ENCODE results near the gene KAT6B. TPM values are rescaled to one million over a fixed set of nuclear protein-coding genes. Genes with fewer than 3 reads are reported as not detected.

The KAT6B gene
- total and polyA plus RNA-seq, 10 of the 15 experiments (the other 5 are each of a cell fraction or from before 2014, with no cell fraction given), result 2.7 to 22.6 (median 15.7) TPM

DNA sequence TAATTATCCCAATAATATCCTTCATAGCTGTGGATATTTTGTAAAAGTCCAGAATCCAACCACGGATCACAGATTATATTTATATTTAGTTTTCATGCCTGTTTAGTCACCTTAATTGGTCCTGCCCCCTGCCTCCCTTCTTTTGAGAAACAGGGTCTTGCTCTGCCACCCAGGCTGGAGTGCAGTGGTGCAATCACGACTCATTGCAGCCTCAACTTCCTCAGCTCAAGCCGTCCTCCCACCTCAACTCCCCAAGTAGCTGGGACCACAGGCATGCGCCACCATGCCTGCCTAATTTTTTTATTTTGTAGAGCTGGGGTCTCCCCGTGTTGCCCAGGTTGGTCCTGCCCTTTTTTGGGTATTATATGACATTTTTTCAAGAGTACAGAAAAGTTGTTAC, 129.4 kb downstream of the KAT6B start:
- H3K27me3 ChIP-seq (replicated peaks in 1 of 2; ENCODE audit: control insufficient read depth in 2 of 2, insufficient read depth in 2 of 2, low read length in 1 of 2), result no peaks in the 10 kb centered on the region
- no peaks in the 10 kb centered on the region for H4K20me1 ChIP-seq (ENCODE audit: control insufficient read depth, insufficient read depth)
- intact Hi-C loops (cut with micrococcal nuclease; ENCODE audit: unreplicated experiment), result no loop called here
- H3K4me1 ChIP-seq (ENCODE audit: control insufficient read depth, insufficient read depth, low read length), result no peaks in the 10 kb centered on the region
- no peak overlapping the region for H3K4me2 ChIP-seq (ENCODE audit: control insufficient read depth, insufficient read depth)
- H3K79me2 ChIP-seq (ENCODE audit: control insufficient read depth, insufficient read depth, low read length), result no peaks in the 10 kb centered on the region; the same call in 1 of the 2 replicates
- H3K4me3 ChIP-seq, result no peak overlapping the region
- BruUV-seq (replicated peaks), result no TSS peak
- DNase-seq (ENCODE audit: low read depth, low spot score), result no peak
- H3K9ac ChIP-seq (ENCODE audit: control insufficient read depth, insufficient read depth, low read length), result no peak overlapping the region
- POLR2A ChIA-PET, result interaction anchor here (0.6 kb wide), 3 partner anchors 13 to 756 kb away, joined by 4 to 6 read pairs (median 6); no protein-coding TSS in a partner anchor
- FAIRE-seq, result no peak
- CTCF ChIA-PET, result interaction anchor here (0.6 kb wide), 1 partner anchor 247 kb away, joined by 3 read pairs; no protein-coding TSS in a partner anchor
- no peak overlapping the region for H2AFZ ChIP-seq (ENCODE audit: control insufficient read depth, low read depth, low read length)
- in situ Hi-C loops (cut with MboI), result no loop called here
- no peak for ATAC-seq
- TF ChIP-seq RAD21 (IDR thresholded peaks at IDR 0.05; ENCODE audit: insufficient read depth, low read depth, low read length), result no peak
- no peaks in the 10 kb centered on the region for H3K9me3 ChIP-seq (replicated peaks; ENCODE audit: control insufficient read depth, insufficient read depth, low read length)
- SMC1A ChIA-PET (ENCODE audit: uncharacterized antibody, unreplicated experiment), result interaction anchor here (0.6 to 2.8 kb wide), 3 partner anchors 9 to 22 kb away, joined by 3 to 12 read pairs (median 3); no protein-coding TSS in a partner anchor
- H3K27ac ChIP-seq (ENCODE audit: control insufficient read depth, insufficient read depth), result no peak overlapping the region
- WGBS (ENCODE audit: insufficient coverage, insufficient replicate concordance, low lambda C conversion rate, missing lambda C conversion rate), result 98% methylated on average over 5 of the region's 5 CpGs
- RAD21 ChIA-PET (ENCODE audit: unreplicated experiment), result no interaction called here
- H3K36me3 ChIP-seq (ENCODE audit: control insufficient read depth in 2 of 2, insufficient read depth in 2 of 2, low read length in 1 of 2), result no peaks in the 10 kb centered on the region

DNA sequence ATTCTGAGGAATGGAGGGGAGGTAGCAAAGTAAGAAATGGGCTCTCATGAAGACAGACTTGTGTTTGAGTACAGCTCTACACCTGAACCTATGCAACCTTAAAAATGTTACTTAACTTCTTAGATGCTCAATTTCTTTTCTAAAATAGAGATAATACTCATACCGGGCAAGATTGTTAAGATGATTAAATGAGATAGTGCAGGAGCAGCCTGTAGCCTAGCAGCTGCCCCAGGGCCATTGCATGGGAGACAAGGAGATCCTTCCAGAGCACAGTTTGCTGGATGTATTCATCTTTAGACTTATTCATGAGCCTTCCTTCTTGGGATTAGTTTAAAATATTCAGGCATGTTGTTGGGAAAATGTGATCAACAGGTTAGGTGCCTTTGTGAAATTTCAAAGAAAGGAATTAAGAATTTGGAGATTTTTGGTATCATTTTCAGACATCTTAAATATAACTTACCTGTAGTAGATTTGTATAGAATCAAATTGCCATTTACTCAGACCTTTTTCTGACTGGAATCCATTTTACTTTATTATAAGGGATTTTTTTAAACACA, 130.2 kb downstream of the KAT6B start:
- no peaks in the 10 kb centered on the region for H3K4me1 ChIP-seq (ENCODE audit: control insufficient read depth, insufficient read depth, low read length)
- TF ChIP-seq, protein P1, sequence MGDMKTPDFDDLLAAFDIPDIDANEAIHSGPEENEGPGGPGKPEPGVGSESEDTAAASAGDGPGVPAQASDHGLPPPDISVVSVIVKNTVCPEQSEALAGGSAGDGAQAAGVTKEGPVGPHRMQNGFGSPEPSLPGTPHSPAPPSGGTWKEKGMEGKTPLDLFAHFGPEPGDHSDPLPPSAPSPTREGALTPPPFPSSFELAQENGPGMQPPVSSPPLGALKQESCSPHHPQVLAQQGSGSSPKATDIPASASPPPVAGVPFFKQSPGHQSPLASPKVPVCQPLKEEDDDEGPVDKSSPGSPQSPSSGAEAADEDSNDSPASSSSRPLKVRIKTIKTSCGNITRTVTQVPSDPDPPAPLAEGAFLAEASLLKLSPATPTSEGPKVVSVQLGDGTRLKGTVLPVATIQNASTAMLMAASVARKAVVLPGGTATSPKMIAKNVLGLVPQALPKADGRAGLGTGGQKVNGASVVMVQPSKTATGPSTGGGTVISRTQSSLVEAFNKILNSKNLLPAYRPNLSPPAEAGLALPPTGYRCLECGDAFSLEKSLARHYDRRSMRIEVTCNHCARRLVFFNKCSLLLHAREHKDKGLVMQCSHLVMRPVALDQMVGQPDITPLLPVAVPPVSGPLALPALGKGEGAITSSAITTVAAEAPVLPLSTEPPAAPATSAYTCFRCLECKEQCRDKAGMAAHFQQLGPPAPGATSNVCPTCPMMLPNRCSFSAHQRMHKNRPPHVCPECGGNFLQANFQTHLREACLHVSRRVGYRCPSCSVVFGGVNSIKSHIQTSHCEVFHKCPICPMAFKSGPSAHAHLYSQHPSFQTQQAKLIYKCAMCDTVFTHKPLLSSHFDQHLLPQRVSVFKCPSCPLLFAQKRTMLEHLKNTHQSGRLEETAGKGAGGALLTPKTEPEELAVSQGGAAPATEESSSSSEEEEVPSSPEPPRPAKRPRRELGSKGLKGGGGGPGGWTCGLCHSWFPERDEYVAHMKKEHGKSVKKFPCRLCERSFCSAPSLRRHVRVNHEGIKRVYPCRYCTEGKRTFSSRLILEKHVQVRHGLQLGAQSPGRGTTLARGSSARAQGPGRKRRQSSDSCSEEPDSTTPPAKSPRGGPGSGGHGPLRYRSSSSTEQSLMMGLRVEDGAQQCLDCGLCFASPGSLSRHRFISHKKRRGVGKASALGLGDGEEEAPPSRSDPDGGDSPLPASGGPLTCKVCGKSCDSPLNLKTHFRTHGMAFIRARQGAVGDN (IDR thresholded peaks at IDR 0.05), result no peak
- TF ChIP-seq FOXM1 (IDR thresholded peaks at IDR 0.05; ENCODE audit: low read depth, low read length), result no peak
- TF ChIP-seq SMAD1 (IDR thresholded peaks at IDR 0.05; ENCODE audit: low read depth, partially characterized antibody), result no peak
- TF ChIP-seq NR2C1 (IDR thresholded peaks at IDR 0.05), result no peak
- no peak for TF ChIP-seq IRF4 (IDR thresholded peaks at IDR 0.05; ENCODE audit: low read depth, low read length)
- TF ChIP-seq, protein P2, sequence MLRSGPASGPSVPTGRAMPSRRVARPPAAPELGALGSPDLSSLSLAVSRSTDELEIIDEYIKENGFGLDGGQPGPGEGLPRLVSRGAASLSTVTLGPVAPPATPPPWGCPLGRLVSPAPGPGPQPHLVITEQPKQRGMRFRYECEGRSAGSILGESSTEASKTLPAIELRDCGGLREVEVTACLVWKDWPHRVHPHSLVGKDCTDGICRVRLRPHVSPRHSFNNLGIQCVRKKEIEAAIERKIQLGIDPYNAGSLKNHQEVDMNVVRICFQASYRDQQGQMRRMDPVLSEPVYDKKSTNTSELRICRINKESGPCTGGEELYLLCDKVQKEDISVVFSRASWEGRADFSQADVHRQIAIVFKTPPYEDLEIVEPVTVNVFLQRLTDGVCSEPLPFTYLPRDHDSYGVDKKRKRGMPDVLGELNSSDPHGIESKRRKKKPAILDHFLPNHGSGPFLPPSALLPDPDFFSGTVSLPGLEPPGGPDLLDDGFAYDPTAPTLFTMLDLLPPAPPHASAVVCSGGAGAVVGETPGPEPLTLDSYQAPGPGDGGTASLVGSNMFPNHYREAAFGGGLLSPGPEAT (IDR thresholded peaks at IDR 0.05; ENCODE audit: low read depth), result no peak

More for the DNA sequence above, 130.2 kb downstream of the KAT6B start:
- POLR2A ChIA-PET, result no interaction called here
- Histone ChIP-seq H3K27ac (ENCODE audit: control insufficient read depth, insufficient read depth) (no peak overlapping the region), H3K9me3 (replicated peaks; ENCODE audit: control insufficient read depth, insufficient read depth, low read length) (no peaks in the 10 kb centered on the region), H3K9ac (ENCODE audit: control insufficient read depth, insufficient read depth, low read length) (no peak overlapping the region), H3K4me2 (ENCODE audit: control insufficient read depth, insufficient read depth) (no peak overlapping the region), H2AFZ (ENCODE audit: control insufficient read depth, low read depth, low read length) (no peak overlapping the region), H4K20me1 (ENCODE audit: control insufficient read depth, insufficient read depth) (no peaks in the 10 kb centered on the region), H3K4me3 (no peak overlapping the region), H3K27me3 (replicated peaks in 1 of 2; ENCODE audit: control insufficient read depth in 2 of 2, insufficient read depth in 2 of 2, low read length in 1 of 2) (no peaks in the 10 kb centered on the region), H3K36me3 (ENCODE audit: control insufficient read depth in 2 of 2, insufficient read depth in 2 of 2, low read length in 1 of 2) (no peaks in the 10 kb centered on the region), H3K79me2 (ENCODE audit: control insufficient read depth, insufficient read depth, low read length) (no peaks in the 10 kb centered on the region; the same call in 1 of the 2 replicates)
- intact Hi-C loops (cut with micrococcal nuclease; ENCODE audit: unreplicated experiment) (no loop called here), in situ Hi-C loops (cut with MboI) (no loop called here)
- SMC1A ChIA-PET (ENCODE audit: uncharacterized antibody, unreplicated experiment), result interaction anchor here (1.3 to 2.8 kb wide), 2 partner anchors 8 to 12 kb away, joined by 3 to 12 read pairs; no protein-coding TSS in a partner anchor
- RAD21 ChIA-PET (ENCODE audit: unreplicated experiment), result no interaction called here
- BruUV-seq (replicated peaks), result no TSS peak
- CTCF ChIA-PET, result interaction anchor here (1.6 kb wide), 1 partner anchor 9 kb away, joined by 7 read pairs; no protein-coding TSS in a partner anchor
- WGBS (ENCODE audit: insufficient coverage, insufficient replicate concordance, low lambda C conversion rate, missing lambda C conversion rate), result 94% methylated on average over 1 of the region's 1 CpG
- FAIRE-seq (no peak), DNase-seq (ENCODE audit: low read depth, low spot score) (no peak), ATAC-seq (no peak)
